ENCODE results near the gene XRCC5.

- TF ChIP-seq CTCF (IDR thresholded peaks at IDR 0.05): no peak
- no peak for TF ChIP-seq EZH2 (IDR thresholded peaks at IDR 0.05; ENCODE audit: borderline replicate concordance, insufficient read depth, low read depth, low read length, poor library complexity, severe bottlenecking)
These were observed 92.7 kb downstream of the XRCC5 start for GRCh38 chr2:216201692-216202306.
